ENCODE results near the gene ABCG1. TPM values are rescaled to one million over a fixed set of nuclear protein-coding genes. Genes with fewer than 3 reads are reported as not detected.

Gene ABCG1
- total and polyA plus RNA-seq, 2 experiments from 2014 or later: 8.4 to 10.7 TPM

DNA sequence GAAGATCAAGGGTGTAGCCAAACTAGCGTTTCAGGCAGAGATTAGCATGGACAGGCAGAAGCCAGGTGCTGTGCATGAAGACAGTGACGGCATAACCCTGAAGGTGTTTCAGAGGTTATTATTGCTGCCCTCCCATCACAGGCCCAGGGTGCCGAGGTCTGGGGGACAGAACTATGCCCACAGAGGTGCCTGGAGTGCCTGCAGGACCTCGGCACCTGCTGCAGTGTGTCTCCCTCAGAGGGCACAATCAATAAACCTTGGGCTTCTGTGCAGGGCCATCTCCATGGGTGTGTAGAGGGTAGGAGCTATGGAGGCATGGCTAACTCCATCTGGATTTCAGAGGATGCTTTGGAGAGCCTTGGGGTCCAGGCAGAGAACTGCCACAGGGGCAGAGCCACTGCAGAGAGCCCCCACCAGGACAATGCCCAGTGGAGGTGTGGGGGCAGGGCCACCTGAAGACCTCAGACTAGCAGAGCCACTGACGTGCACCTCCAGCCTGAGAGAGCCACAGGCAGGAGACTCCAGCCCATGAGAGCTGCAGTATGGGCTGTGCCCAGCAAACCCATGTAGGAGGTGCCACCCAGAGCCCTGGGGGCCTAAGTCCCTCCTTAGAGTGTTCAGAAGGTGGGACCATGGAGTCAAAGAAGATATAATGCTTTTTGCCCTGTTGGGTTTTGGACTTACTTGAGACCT is 5.7 kb upstream of the ABCG1 start:
- 82% methylated on average over 5 of the region's 5 CpGs for WGBS (ENCODE audit: low lambda C conversion rate, missing lambda C conversion rate)
- Histone ChIP-seq H3K9me3 (ENCODE audit: low read depth) (no peaks in the 10 kb centered on the region), H3K4me2 (no peak overlapping the region), H3K9me2 (replicated peaks; ENCODE audit: insufficient read depth) (no peaks in the 10 kb centered on the region), H3K36me3 (replicated peaks; ENCODE audit: insufficient read depth, low read depth) (no peaks in the 10 kb centered on the region), H3K4me1 (ENCODE audit: insufficient read depth) (peaks cover 9% of the 10 kb centered on the region), H3K27me3 (peaks cover 5% of the 10 kb centered on the region), H3K27ac (no peak overlapping the region), H4K20me1 (ENCODE audit: insufficient read depth, poor library complexity, severe bottlenecking) (no peaks in the 10 kb centered on the region), H3K4me3 (no peak overlapping the region), H3K79me2 (no peaks in the 10 kb centered on the region), H2AFZ (no peak overlapping the region)
- DNase-seq (ENCODE audit: low spot score): no peak
- TF ChIP-seq EZH2 (IDR thresholded peaks at IDR 0.05; ENCODE audit: borderline replicate concordance) (no peak), EZH2phosphoT487 (IDR thresholded peaks at IDR 0.05; ENCODE audit: low read depth, severe bottlenecking, unreplicated experiment) (no peak), CTCF (IDR thresholded peaks at IDR 0.05; ENCODE audit: poor library complexity) (no peak)

DNA sequence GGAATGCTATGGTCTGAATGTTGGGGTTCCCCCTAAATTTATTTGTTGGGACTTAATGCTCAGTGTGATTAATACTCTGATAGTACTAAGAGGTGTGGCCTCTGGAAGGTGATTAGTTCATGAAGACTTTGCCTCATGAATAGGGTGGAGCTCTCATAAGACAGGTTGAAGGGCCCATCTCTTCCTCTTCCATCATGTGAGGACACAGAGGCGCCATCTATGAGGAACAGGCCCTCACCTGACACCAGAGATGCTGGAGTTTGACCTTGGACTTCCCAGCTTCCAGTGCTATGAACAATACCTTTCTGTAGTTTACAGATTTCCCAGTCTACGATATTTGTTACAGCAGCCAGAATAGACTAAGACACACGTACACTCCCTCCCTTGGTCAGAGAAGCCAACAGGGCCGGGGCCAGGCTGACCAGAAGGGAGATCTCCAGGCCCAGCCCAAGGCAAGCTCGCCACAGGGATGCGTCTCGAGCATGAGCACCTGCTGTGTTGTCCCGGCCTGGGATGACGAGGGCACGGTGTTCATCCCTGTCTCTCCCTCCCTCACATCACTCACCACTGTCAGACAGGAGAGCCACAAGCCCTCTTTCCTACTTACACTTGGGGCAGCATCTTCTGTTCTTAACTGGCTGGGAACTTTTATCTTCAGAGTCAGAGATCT is 4.7 kb upstream of the ABCG1 start:
- Histone ChIP-seq H3K36me3 (replicated peaks; ENCODE audit: insufficient read depth, low read depth) (no peaks in the 10 kb centered on the region), H3K4me2 (no peak overlapping the region)
- no peak for TF ChIP-seq EZH2 (IDR thresholded peaks at IDR 0.05; ENCODE audit: borderline replicate concordance)
- no peak for TF ChIP-seq CTCF (IDR thresholded peaks at IDR 0.05; ENCODE audit: poor library complexity)
- TF ChIP-seq EZH2phosphoT487 (IDR thresholded peaks at IDR 0.05; ENCODE audit: low read depth, severe bottlenecking, unreplicated experiment): no peak

GRCh38 chr21:42214921-42215320 is 4.0 kb upstream of the ABCG1 start:
- TF ChIP-seq EZH2 (IDR thresholded peaks at IDR 0.05; ENCODE audit: borderline replicate concordance) (no peak), CTCF (IDR thresholded peaks at IDR 0.05; ENCODE audit: poor library complexity) (no peak), EZH2phosphoT487 (IDR thresholded peaks at IDR 0.05; ENCODE audit: low read depth, severe bottlenecking, unreplicated experiment) (no peak)
- Histone ChIP-seq H3K9me3 (ENCODE audit: low read depth) (no peaks in the 10 kb centered on the region), H3K27ac (no peak overlapping the region), H3K4me1 (ENCODE audit: insufficient read depth) (peaks cover 21% of the 10 kb centered on the region), H3K4me3 (no peak overlapping the region), H3K9me2 (replicated peaks; ENCODE audit: insufficient read depth) (no peaks in the 10 kb centered on the region), H3K79me2 (no peaks in the 10 kb centered on the region), H2AFZ (no peak overlapping the region), H4K20me1 (ENCODE audit: insufficient read depth, poor library complexity, severe bottlenecking) (no peaks in the 10 kb centered on the region), H3K27me3 (peaks cover 15% of the 10 kb centered on the region), H3K36me3 (replicated peaks; ENCODE audit: insufficient read depth, low read depth) (no peaks in the 10 kb centered on the region), H3K4me2 (no peak overlapping the region)
- no peak for DNase-seq (ENCODE audit: low spot score)
- 87% methylated on average over 5 of the region's 5 CpGs for WGBS (ENCODE audit: low lambda C conversion rate, missing lambda C conversion rate)

More for the DNA sequence above, 4.7 kb upstream of the ABCG1 start:
- H3K27me3 ChIP-seq: peaks cover 13% of the 10 kb centered on the region
- H2AFZ ChIP-seq: no peak overlapping the region
- H3K9me3 ChIP-seq (ENCODE audit: low read depth): no peaks in the 10 kb centered on the region
- 91% methylated on average over 10 of the region's 10 CpGs for WGBS (ENCODE audit: low lambda C conversion rate, missing lambda C conversion rate)
- H3K9me2 ChIP-seq (replicated peaks; ENCODE audit: insufficient read depth): no peaks in the 10 kb centered on the region
- H4K20me1 ChIP-seq (ENCODE audit: insufficient read depth, poor library complexity, severe bottlenecking): no peaks in the 10 kb centered on the region
- H3K4me1 ChIP-seq (ENCODE audit: insufficient read depth): peaks cover 15% of the 10 kb centered on the region
- H3K27ac ChIP-seq: no peak overlapping the region
- H3K79me2 ChIP-seq: no peaks in the 10 kb centered on the region
- DNase-seq (ENCODE audit: low spot score): no peak
- H3K4me3 ChIP-seq: no peak overlapping the region
